ENCODE results near the gene APBA3.

Gene APBA3

DNA sequence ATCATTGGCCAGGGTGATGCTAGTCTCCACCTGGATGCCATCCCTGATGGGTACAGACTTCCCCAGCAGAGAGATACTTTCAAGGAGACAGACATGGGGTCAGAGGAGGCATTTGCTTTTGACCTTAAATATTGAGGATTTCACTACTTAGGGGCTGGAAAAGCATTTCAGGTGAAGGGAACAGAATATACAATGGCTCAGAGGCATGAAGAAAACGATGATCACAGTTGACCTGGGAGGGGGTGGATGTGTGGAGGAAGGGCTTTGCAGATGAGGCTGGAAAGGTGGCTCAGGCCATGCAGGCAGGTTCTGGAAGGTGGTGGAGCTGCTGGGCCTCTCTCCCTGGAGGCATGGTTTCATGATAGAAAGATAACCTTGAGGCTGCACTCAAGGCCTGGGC lies 20.8 kb upstream of the APBA3 start:
- no peak overlapping the region for H3K4ac ChIP-seq (ENCODE audit: low read depth, low read length)
- H2BK5ac ChIP-seq (ENCODE audit: low read length) = no peak overlapping the region
- no peak overlapping the region for H3K9ac ChIP-seq (ENCODE audit: low read length)
- H3K4me3 ChIP-seq (ENCODE audit: low read length) = no peak overlapping the region
- peaks cover 13% of the 10 kb centered on the region for H3K27me3 ChIP-seq (ENCODE audit: insufficient read depth, low read length, poor library complexity)
- no peak overlapping the region for H3K4me2 ChIP-seq (ENCODE audit: low read length)
- no peak overlapping the region for H2AK5ac ChIP-seq (ENCODE audit: low read length)
- no peak overlapping the region for H4K8ac ChIP-seq (ENCODE audit: low read depth, low read length)
- no peak overlapping the region for H3K56ac ChIP-seq (ENCODE audit: low read length)
- no peak for DNase-seq
- no peak overlapping the region for H4K5ac ChIP-seq (ENCODE audit: low read length)
- no peak overlapping the region for H3K18ac ChIP-seq (ENCODE audit: low read length)
- H3K79me1 ChIP-seq (ENCODE audit: low read length) = no peaks in the 10 kb centered on the region
- no peak overlapping the region for H3K27ac ChIP-seq (ENCODE audit: low read depth, low read length)
- H3K79me2 ChIP-seq (ENCODE audit: control insufficient read depth, insufficient read depth, low read length) = no peaks in the 10 kb centered on the region
- no peaks in the 10 kb centered on the region for H3K4me1 ChIP-seq (ENCODE audit: control insufficient read depth, low read depth, low read length)
- no CpG with 5 or more reads among the region's 1 CpG for WGBS (ENCODE audit: extremely low coverage, insufficient coverage, low lambda C conversion rate)
- no peak overlapping the region for H2BK120ac ChIP-seq (ENCODE audit: low read depth, low read length)
- no peaks in the 10 kb centered on the region for H3K36me3 ChIP-seq (ENCODE audit: control insufficient read depth, insufficient read depth, low read length)
- no peak overlapping the region for H3K23ac ChIP-seq (ENCODE audit: low read length)
- H2BK15ac ChIP-seq (replicated peaks; ENCODE audit: low read depth) = no peak overlapping the region

DNA sequence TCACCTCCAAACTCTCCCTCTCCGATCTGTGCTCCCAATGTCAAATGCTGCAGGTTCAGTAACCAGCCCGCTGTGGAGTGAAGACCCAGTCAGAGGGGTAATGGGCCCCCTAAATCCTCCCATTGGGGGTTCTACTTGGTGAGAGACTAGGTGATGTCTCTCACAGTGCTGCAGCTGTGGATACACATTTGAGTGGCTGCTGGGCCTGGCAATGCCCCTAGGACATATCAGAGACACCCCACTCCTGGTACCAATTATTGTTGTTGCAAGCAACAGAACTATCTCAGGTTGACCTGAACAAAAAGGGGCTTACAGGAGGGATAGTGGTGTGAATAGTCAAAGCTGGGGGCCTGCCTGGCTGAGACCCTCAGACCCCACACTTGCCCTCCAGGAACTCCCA lies 20.1 kb upstream of the APBA3 start:
- no peak overlapping the region for H3K56ac ChIP-seq (ENCODE audit: low read length)
- H4K8ac ChIP-seq (ENCODE audit: low read depth, low read length) = no peak overlapping the region
- H3K79me2 ChIP-seq (ENCODE audit: control insufficient read depth, insufficient read depth, low read length) = no peaks in the 10 kb centered on the region
- WGBS (ENCODE audit: extremely low coverage, insufficient coverage, low lambda C conversion rate) = no CpG with 5 or more reads among the region's 2 CpGs
- no peak overlapping the region for H3K27ac ChIP-seq (ENCODE audit: low read depth, low read length)
- no peak overlapping the region for H2BK120ac ChIP-seq (ENCODE audit: low read depth, low read length)
- no peak overlapping the region for H3K4ac ChIP-seq (ENCODE audit: low read depth, low read length)
- no peak for DNase-seq
- no peak overlapping the region for H2BK15ac ChIP-seq (replicated peaks; ENCODE audit: low read depth)
- no peak overlapping the region for H2BK5ac ChIP-seq (ENCODE audit: low read length)
- no peak overlapping the region for H3K4me2 ChIP-seq (ENCODE audit: low read length)
- no peak overlapping the region for H2AK5ac ChIP-seq (ENCODE audit: low read length)
- H3K4me1 ChIP-seq (ENCODE audit: control insufficient read depth, low read depth, low read length) = no peaks in the 10 kb centered on the region
- no peak overlapping the region for H4K5ac ChIP-seq (ENCODE audit: low read length)
- H3K9ac ChIP-seq (ENCODE audit: low read length) = no peak overlapping the region
- H3K27me3 ChIP-seq (ENCODE audit: insufficient read depth, low read length, poor library complexity) = peaks cover 13% of the 10 kb centered on the region
- no peaks in the 10 kb centered on the region for H3K36me3 ChIP-seq (ENCODE audit: control insufficient read depth, insufficient read depth, low read length)
- no peak overlapping the region for H3K4me3 ChIP-seq (ENCODE audit: low read length)
- no peaks in the 10 kb centered on the region for H3K79me1 ChIP-seq (ENCODE audit: low read length)
- no peak overlapping the region for H3K23ac ChIP-seq (ENCODE audit: low read length)
- no peak overlapping the region for H3K18ac ChIP-seq (ENCODE audit: low read length)

DNA sequence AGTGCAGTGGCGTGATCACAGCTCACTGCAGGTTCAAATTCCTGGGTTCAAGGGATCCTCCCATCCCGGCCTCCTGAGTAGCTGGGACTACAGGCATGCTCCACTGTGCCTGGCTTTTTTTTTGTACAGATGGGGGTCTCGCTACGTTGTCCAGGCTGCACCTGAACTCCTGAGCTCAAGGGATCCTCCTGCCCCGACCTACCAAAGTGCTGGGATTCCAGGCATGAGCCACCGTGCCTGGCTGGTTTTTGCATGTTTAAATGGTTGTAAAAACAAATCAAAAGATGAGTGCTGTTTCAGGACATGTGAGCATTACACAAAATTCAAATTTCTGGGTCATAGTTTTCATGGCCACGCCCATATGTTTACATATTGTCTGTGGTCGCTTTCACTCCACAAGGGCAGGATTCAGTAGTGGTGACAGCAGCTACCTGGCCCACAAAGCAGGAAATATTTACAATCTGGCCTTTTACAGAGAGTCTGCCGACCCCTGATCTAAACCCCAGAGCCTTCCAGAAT lies 19.4 kb upstream of the APBA3 start:
- no peak for DNase-seq
- Histone ChIP-seq H2BK5ac (ENCODE audit: low read length) (no peak overlapping the region), H2AK5ac (ENCODE audit: low read length) (no peak overlapping the region), H3K36me3 (ENCODE audit: control insufficient read depth, insufficient read depth, low read length) (no peaks in the 10 kb centered on the region), H3K79me2 (ENCODE audit: control insufficient read depth, insufficient read depth, low read length) (no peaks in the 10 kb centered on the region), H3K4me3 (ENCODE audit: low read length) (no peak overlapping the region), H3K4ac (ENCODE audit: low read depth, low read length) (no peak overlapping the region), H3K23ac (ENCODE audit: low read length) (no peak overlapping the region), H4K5ac (ENCODE audit: low read length) (no peak overlapping the region), H3K9ac (ENCODE audit: low read length) (no peak overlapping the region), H3K79me1 (ENCODE audit: low read length) (no peaks in the 10 kb centered on the region), H3K18ac (ENCODE audit: low read length) (no peak overlapping the region), H3K27ac (ENCODE audit: low read depth, low read length) (no peak overlapping the region), H3K4me2 (ENCODE audit: low read length) (no peak overlapping the region), H3K56ac (ENCODE audit: low read length) (no peak overlapping the region), H3K27me3 (ENCODE audit: insufficient read depth, low read length, poor library complexity) (peaks cover 13% of the 10 kb centered on the region), H4K8ac (ENCODE audit: low read depth, low read length) (no peak overlapping the region), H2BK15ac (replicated peaks; ENCODE audit: low read depth) (no peak overlapping the region), H2BK120ac (ENCODE audit: low read depth, low read length) (no peak overlapping the region), H3K4me1 (ENCODE audit: control insufficient read depth, low read depth, low read length) (no peaks in the 10 kb centered on the region)
- WGBS (ENCODE audit: extremely low coverage, insufficient coverage, low lambda C conversion rate) = no CpG with 5 or more reads among the region's 9 CpGs

DNA sequence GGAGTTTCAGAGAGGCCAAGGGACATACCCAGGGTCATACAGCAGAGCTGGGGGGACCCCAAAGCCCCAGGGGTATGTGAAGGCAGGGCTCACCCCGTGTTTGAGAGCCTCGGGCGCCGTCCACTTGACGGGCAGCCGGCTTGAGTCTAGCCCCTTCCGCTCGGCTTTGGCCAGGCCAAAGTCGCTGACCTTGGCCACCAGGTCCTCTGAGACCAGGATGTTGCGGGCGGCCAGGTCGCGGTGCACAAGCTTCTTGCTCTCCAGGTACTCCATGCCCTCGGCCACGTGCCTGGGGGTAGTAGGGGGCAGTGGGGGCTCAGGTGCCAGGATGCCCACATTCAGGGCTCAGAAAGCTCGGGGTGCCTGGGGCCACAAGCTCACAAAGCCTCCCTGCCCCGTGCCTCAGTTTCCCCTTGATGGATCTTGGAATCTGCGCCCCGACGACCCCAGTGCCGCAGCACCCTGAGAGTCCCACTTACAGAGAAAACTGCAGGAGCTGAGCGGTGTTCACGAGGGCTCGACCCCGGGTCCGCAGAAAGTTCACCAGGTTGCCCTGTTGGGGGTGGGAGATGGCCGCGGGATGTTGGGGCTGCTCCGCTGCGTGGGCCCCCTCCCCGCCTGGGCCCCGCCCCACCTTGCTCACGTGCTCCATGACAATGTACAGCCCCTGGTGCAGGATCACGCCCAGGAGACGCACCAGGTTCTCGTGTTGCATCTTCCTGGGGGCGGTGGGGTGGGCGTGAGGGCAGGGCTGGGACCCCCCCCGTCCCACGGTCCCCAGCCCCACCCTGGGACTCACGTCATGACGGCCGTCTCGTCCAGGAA lies 17.6 kb upstream of the APBA3 start:
- Histone ChIP-seq H3K4me2 (ENCODE audit: low read length) (no peak overlapping the region), H3K27ac (ENCODE audit: low read depth, low read length) (no peak overlapping the region), H3K9ac (ENCODE audit: low read length) (no peak overlapping the region), H3K18ac (ENCODE audit: low read length) (no peak overlapping the region), H3K36me3 (ENCODE audit: control insufficient read depth, insufficient read depth, low read length) (no peaks in the 10 kb centered on the region), H3K23ac (ENCODE audit: low read length) (no peak overlapping the region), H2BK15ac (replicated peaks; ENCODE audit: low read depth) (no peak overlapping the region), H3K4me1 (ENCODE audit: control insufficient read depth, low read depth, low read length) (no peaks in the 10 kb centered on the region), H3K27me3 (ENCODE audit: insufficient read depth, low read length, poor library complexity) (no peaks in the 10 kb centered on the region), H2AK5ac (ENCODE audit: low read length) (no peak overlapping the region), H3K79me1 (ENCODE audit: low read length) (no peaks in the 10 kb centered on the region), H4K5ac (ENCODE audit: low read length) (no peak overlapping the region), H3K4ac (ENCODE audit: low read depth, low read length) (no peak overlapping the region), H2BK5ac (ENCODE audit: low read length) (no peak overlapping the region), H4K8ac (ENCODE audit: low read depth, low read length) (no peak overlapping the region), H3K4me3 (ENCODE audit: low read length) (no peak overlapping the region), H3K79me2 (ENCODE audit: control insufficient read depth, insufficient read depth, low read length) (no peaks in the 10 kb centered on the region), H2BK120ac (ENCODE audit: low read depth, low read length) (no peak overlapping the region), H3K56ac (ENCODE audit: low read length) (no peak overlapping the region)
- DNase-seq = no peak
- WGBS (ENCODE audit: extremely low coverage, insufficient coverage, low lambda C conversion rate) = no CpG with 5 or more reads among the region's 44 CpGs

DNA sequence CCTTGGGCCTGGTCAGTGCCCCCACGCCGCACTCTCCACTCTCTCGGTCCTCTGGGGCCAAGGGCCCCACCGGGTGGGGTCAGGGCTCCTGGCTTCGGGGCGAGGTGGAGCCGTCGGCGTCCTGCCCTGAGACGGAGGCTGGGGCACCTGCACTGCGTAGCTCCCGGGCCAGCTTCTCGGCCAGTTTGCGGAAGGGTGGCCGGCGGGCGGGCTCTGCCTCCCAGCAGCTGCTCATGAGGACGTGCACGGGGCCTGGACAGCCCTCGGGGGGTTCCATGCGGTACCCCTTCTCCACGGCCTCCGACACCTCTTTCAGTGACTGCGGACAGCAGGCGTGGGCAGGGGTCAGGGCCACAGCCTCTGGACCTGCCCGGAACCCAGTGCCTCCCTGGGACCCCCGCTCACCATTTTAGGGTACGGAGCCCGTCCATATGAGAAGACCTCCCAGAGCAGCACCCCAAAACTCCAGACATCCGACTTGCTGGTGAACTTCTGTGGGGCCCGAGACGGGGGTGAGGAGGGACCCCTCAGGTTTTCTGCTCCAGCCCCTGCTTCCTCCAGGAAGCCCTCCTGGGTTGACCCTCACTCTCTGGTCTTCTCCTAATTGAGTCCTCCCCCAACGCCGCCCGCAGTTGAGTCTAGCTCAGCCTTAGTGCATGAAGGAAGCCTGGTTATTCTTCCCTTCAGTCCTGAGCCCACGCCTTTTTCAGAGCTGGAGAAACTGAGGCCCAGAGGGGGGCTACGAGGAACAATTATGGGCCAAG lies 16.8 kb upstream of the APBA3 start:
- H2BK5ac ChIP-seq (ENCODE audit: low read length) = no peak overlapping the region
- no peak overlapping the region for H3K27ac ChIP-seq (ENCODE audit: low read depth, low read length)
- H3K23ac ChIP-seq (ENCODE audit: low read length) = no peak overlapping the region
- no peak overlapping the region for H3K56ac ChIP-seq (ENCODE audit: low read length)
- H3K36me3 ChIP-seq (ENCODE audit: control insufficient read depth, insufficient read depth, low read length) = no peaks in the 10 kb centered on the region
- H3K9ac ChIP-seq (ENCODE audit: low read length) = no peak overlapping the region
- WGBS (ENCODE audit: extremely low coverage, insufficient coverage, low lambda C conversion rate) = no CpG with 5 or more reads among the region's 37 CpGs
- no peak overlapping the region for H3K4ac ChIP-seq (ENCODE audit: low read depth, low read length)
- no peak overlapping the region for H4K8ac ChIP-seq (ENCODE audit: low read depth, low read length)
- H2BK15ac ChIP-seq (replicated peaks; ENCODE audit: low read depth) = no peak overlapping the region
- H2AK5ac ChIP-seq (ENCODE audit: low read length) = no peak overlapping the region
- H3K4me3 ChIP-seq (ENCODE audit: low read length) = no peak overlapping the region
- no peak overlapping the region for H3K18ac ChIP-seq (ENCODE audit: low read length)
- no peaks in the 10 kb centered on the region for H3K27me3 ChIP-seq (ENCODE audit: insufficient read depth, low read length, poor library complexity)
- no peak overlapping the region for H3K4me2 ChIP-seq (ENCODE audit: low read length)
- no peak for DNase-seq
- H3K79me2 ChIP-seq (ENCODE audit: control insufficient read depth, insufficient read depth, low read length) = no peaks in the 10 kb centered on the region
- no peak overlapping the region for H4K5ac ChIP-seq (ENCODE audit: low read length)
- no peaks in the 10 kb centered on the region for H3K79me1 ChIP-seq (ENCODE audit: low read length)
- no peak overlapping the region for H2BK120ac ChIP-seq (ENCODE audit: low read depth, low read length)
- H3K4me1 ChIP-seq (ENCODE audit: control insufficient read depth, low read depth, low read length) = no peaks in the 10 kb centered on the region

All from mesendoderm (in vitro differentiated cells).